ENCODE results near the gene IQSEC3. TPM values are rescaled to one million over a fixed set of nuclear protein-coding genes. Genes with fewer than 3 reads are reported as not detected.

The IQSEC3 gene
- total RNA-seq, 2 donors from 2014 or later = 0.78 to 1.6 TPM

GRCh38 chr12:96543-96942 is 30.0 kb downstream of the IQSEC3 start:
- DNase-seq = no peak

GRCh38 chr12:98924-99352 is 32.4 kb downstream of the IQSEC3 start:
- intact Hi-C loops (cut with DNase I) = no loop called here
- no peak overlapping the region for H3K27ac ChIP-seq
- TF ChIP-seq CTCF (IDR thresholded peaks at IDR 0.05) (no peak), POLR2A (IDR thresholded peaks at IDR 0.05) (no peak)
- no peak for DNase-seq
- no peaks in the 10 kb centered on the region for H3K36me3 ChIP-seq (replicated peaks in 1 of 2; ENCODE audit: insufficient read depth in 1 of 2, low read depth in 2 of 2)
- H3K4me3 ChIP-seq = no peak overlapping the region
- WGBS, 2 donors = 21 to 29% methylated on average over 12 of the region's 12 CpGs
- ATAC-seq = no peak
- H3K4me1 ChIP-seq = no peaks in the 10 kb centered on the region
- H3K27me3 ChIP-seq = no peaks in the 10 kb centered on the region
- H3K9me3 ChIP-seq = no peaks in the 10 kb centered on the region

More at GRCh38 chr12:96543-96942, 30.0 kb downstream of the IQSEC3 start:
- Histone ChIP-seq H3K9me3 (no peaks in the 10 kb centered on the region), H3K4me3 (no peak overlapping the region), H3K27ac (no peak overlapping the region), H3K4me1 (no peaks in the 10 kb centered on the region), H3K27me3 (no peaks in the 10 kb centered on the region), H3K36me3 (replicated peaks in 1 of 2; ENCODE audit: insufficient read depth in 1 of 2, low read depth in 2 of 2) (no peaks in the 10 kb centered on the region)
- WGBS, 2 donors = 33 to 52% methylated on average over 1 of the region's 1 CpG
- intact Hi-C loops (cut with DNase I) = no loop called here
- no peak for ATAC-seq
- TF ChIP-seq CTCF (IDR thresholded peaks at IDR 0.05) = no peak
- no peak for TF ChIP-seq POLR2A (IDR thresholded peaks at IDR 0.05)

GRCh38 chr12:99605-100004 is 33.0 kb downstream of the IQSEC3 start:
- Histone ChIP-seq H3K27me3 (no peaks in the 10 kb centered on the region), H3K9me3 (no peaks in the 10 kb centered on the region), H3K36me3 (replicated peaks in 1 of 2; ENCODE audit: insufficient read depth in 1 of 2, low read depth in 2 of 2) (no peaks in the 10 kb centered on the region), H3K4me1 (no peaks in the 10 kb centered on the region), H3K4me3 (no peak overlapping the region), H3K27ac (no peak overlapping the region)
- TF ChIP-seq CTCF (IDR thresholded peaks at IDR 0.05) (no peak), POLR2A (IDR thresholded peaks at IDR 0.05) (no peak)
- intact Hi-C loops (cut with DNase I) = no loop called here
- WGBS, 2 donors = 11 to 22% methylated on average over 13 of the region's 13 CpGs
- no peak for ATAC-seq
- no peak for DNase-seq

GRCh38 chr12:101969-102878 is 35.7 kb downstream of the IQSEC3 start:
- Histone ChIP-seq H3K27ac (no peak overlapping the region), H3K27me3 (peaks cover 0 to 5% of the 10 kb centered on the region in 2 donors), H3K4me3 (no peak overlapping the region), H3K36me3 (replicated peaks in 1 of 2; ENCODE audit: insufficient read depth in 1 of 2, low read depth in 2 of 2) (no peaks in the 10 kb centered on the region), H3K4me1 (no peaks in the 10 kb centered on the region), H3K9me3 (no peaks in the 10 kb centered on the region)
- TF ChIP-seq CTCF (IDR thresholded peaks at IDR 0.05) = no peak
- no peak for TF ChIP-seq POLR2A (IDR thresholded peaks at IDR 0.05)
- ATAC-seq (no peak), DNase-seq (no peak)
- intact Hi-C loops (cut with DNase I) = no loop called here
- 66 to 69% methylated on average over 11 to 15 of the region's 15 CpGs for WGBS, 2 donors

- Histone ChIP-seq H3K27ac (no peak overlapping the region), H3K9me3 (no peaks in the 10 kb centered on the region), H3K4me1 (no peaks in the 10 kb centered on the region), H3K36me3 (replicated peaks in 1 of 2; ENCODE audit: insufficient read depth in 1 of 2, low read depth in 2 of 2) (no peaks in the 10 kb centered on the region), H3K4me3 (no peak overlapping the region), H3K27me3 (peaks cover 0 to 5% of the 10 kb centered on the region in 2 donors)
- no peak for DNase-seq
- no peak for ATAC-seq
- WGBS, 2 donors = 54 to 57% methylated on average over 6 to 7 of the region's 7 CpGs
- TF ChIP-seq CTCF (IDR thresholded peaks at IDR 0.05) = no peak
- TF ChIP-seq POLR2A (IDR thresholded peaks at IDR 0.05) = no peak
- intact Hi-C loops (cut with DNase I) = no loop called here
These were observed 36.3 kb downstream of the IQSEC3 start for GRCh38 chr12:102879-103168.

Measured in body of pancreas (tissue), 4 donors.